Endothelial cell (in vitro differentiated cells): ENCODE results near the gene C14orf132. TPM values are rescaled to one million over a fixed set of nuclear protein-coding genes. Genes with fewer than 3 reads are reported as not detected.

Experiments used
- DNase-seq: peaks from one replicate; pipeline ENCODE4 v3.0.0; 2021; ENCODE audit warnings: low spot score
- H3K27ac Mint-ChIP-seq: one replicate; pipeline ENCODE4 v1.8.0; 2021; ENCODE audit warnings: mixed read lengths, inconsistent platforms; ENCODE audit not compliant: unreplicated experiment
- H3K27me3 Mint-ChIP-seq: one replicate; pipeline ENCODE4 v1.8.0; 2021; ENCODE audit warnings: mild to moderate bottlenecking, moderate library complexity, mixed read lengths, inconsistent platforms; ENCODE audit not compliant: unreplicated experiment
- H3K36me3 Mint-ChIP-seq: one replicate; pipeline ENCODE4 v1.8.0; 2021; ENCODE audit warnings: mild to moderate bottlenecking, low read depth, mixed read lengths, inconsistent platforms; ENCODE audit not compliant: unreplicated experiment
- H3K4me1 Mint-ChIP-seq: one replicate; pipeline ENCODE4 v1.8.0; 2021; ENCODE audit warnings: mild to moderate bottlenecking, mixed read lengths, inconsistent platforms; ENCODE audit not compliant: unreplicated experiment
- H3K4me3 Mint-ChIP-seq: one replicate; pipeline ENCODE4 v1.8.0; 2021; ENCODE audit warnings: mild to moderate bottlenecking, mixed read lengths, inconsistent platforms; ENCODE audit not compliant: unreplicated experiment
- H3K9me3 Mint-ChIP-seq: one replicate; pipeline ENCODE4 v1.8.0; 2021; ENCODE audit warnings: mixed read lengths, inconsistent platforms; ENCODE audit not compliant: unreplicated experiment
- total RNA-seq: library from RNA; stranded (reverse); fragmentation: NEBNext Ultra II Directional; extraction: Animal tissue kit (Norgen Biotek cat#: 25700); gene quantifications from one replicate; pipeline ENCODE4 v1.2.1, GENCODE V29; 2021; ENCODE audit not compliant: unreplicated experiment
- TF ChIP-seq, protein P1 (sequence below): fragments of 200-600 bp; sonication (generic); IDR thresholded peaks from one replicate; pipeline ENCODE4 v1.5.0; 2021; ENCODE audit warnings: antibody characterized with exemption; ENCODE audit not compliant: unreplicated experiment

Gene C14orf132
- total RNA-seq, 1 donor from 2014 or later = 4.4 TPM

DNA sequence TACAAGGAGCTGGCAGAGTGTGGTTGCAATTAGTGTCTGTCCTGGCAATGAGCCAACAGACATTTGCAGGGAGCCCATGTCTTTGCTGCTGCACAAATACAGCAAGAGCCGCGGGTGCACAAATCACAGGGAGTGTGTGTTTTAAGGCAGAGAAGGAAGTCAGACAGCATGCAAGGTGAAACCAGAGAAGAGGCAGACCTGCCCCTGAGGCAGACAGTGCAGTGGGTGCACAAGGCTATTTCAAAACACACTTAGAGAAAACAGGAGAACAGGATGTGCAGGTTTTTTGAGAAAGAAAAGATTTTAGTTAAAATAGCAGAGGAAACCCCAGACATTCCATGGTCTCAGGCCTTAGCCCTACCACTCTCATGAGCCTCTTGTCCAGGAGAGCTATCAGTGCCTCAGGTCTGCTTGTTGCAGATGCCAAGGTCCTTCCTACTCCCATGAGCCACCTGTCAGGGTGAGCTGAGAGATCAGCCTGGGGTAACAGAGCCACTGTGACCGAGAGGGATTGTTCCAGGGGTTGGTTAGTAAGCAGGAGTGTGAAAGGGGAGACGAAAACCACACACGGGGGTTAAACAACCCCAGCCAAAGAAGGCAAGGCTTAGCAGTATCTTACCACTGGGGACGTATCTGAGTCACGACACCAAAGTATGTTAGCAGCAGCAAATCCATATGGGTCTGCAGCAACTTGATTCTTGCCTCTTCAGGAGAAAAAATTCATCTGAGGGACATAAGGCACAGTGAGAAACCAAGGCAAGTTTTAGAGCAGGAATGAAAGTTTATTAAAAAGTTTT lies 78.1 kb downstream of the C14orf132 start:
- H3K4me1 Mint-ChIP-seq = no peaks in the 10 kb centered on the region
- TF ChIP-seq, protein P1, sequence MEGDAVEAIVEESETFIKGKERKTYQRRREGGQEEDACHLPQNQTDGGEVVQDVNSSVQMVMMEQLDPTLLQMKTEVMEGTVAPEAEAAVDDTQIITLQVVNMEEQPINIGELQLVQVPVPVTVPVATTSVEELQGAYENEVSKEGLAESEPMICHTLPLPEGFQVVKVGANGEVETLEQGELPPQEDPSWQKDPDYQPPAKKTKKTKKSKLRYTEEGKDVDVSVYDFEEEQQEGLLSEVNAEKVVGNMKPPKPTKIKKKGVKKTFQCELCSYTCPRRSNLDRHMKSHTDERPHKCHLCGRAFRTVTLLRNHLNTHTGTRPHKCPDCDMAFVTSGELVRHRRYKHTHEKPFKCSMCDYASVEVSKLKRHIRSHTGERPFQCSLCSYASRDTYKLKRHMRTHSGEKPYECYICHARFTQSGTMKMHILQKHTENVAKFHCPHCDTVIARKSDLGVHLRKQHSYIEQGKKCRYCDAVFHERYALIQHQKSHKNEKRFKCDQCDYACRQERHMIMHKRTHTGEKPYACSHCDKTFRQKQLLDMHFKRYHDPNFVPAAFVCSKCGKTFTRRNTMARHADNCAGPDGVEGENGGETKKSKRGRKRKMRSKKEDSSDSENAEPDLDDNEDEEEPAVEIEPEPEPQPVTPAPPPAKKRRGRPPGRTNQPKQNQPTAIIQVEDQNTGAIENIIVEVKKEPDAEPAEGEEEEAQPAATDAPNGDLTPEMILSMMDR = no peak
- no peak overlapping the region for H3K27ac Mint-ChIP-seq
- no peak overlapping the region for H3K4me3 Mint-ChIP-seq
- H3K9me3 Mint-ChIP-seq = peaks cover 9% of the 10 kb centered on the region
- H3K36me3 Mint-ChIP-seq = peaks cover 4% of the 10 kb centered on the region
- no peak for DNase-seq
- H3K27me3 Mint-ChIP-seq = peaks cover 2% of the 10 kb centered on the region

DNA sequence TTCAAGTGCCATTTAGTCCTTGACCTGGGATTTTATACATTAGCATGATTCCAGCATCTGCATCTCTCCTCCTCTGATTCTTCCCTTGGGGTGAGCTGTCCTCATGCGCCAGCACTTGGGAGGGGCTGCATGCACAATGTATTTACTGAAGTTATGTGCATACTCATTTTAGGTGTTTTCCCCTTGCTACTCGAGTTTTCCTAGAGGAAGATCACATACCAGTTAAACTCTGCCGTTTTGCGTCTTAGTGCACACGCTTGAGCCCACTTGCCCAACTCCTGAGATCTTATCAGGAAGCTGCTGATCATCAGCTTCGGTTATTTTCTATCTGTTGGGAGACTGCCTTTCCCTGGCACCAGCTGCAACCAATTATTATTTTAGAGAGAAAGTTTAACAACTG lies 78.8 kb downstream of the C14orf132 start:
- DNase-seq = no peak
- peaks cover 9% of the 10 kb centered on the region for H3K9me3 Mint-ChIP-seq
- TF ChIP-seq, protein P1 = no peak
- peaks cover 4% of the 10 kb centered on the region for H3K36me3 Mint-ChIP-seq
- peaks cover 2% of the 10 kb centered on the region for H3K27me3 Mint-ChIP-seq
- no peak overlapping the region for H3K27ac Mint-ChIP-seq
- no peak overlapping the region for H3K4me3 Mint-ChIP-seq
- no peaks in the 10 kb centered on the region for H3K4me1 Mint-ChIP-seq

DNA sequence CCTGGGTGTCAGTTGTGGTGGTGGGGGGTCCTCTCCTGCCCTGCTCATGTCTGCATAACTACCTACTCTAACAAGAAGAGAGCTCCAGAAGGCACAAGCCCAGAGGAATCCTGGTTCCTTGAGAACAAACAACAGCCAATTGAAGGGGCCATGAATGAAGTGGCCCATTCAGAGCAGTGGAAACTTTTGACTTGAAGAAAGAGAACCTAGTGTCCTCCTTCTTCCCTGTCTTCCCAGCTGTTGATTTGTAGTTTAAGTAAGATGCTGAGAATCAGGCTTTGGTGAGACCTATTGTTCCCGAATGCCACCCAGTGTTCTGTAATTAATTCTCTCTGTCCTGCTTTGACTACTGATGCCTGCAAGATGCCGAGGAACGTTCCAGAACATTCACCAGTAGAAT lies 79.2 kb downstream of the C14orf132 start:
- Mint-ChIP-seq H3K36me3 (peaks cover 4% of the 10 kb centered on the region), H3K9me3 (peaks cover 9% of the 10 kb centered on the region), H3K4me3 (no peak overlapping the region), H3K4me1 (no peaks in the 10 kb centered on the region), H3K27ac (no peak overlapping the region), H3K27me3 (peaks cover 2% of the 10 kb centered on the region)
- TF ChIP-seq, protein P1 = no peak
- no peak for DNase-seq

DNA sequence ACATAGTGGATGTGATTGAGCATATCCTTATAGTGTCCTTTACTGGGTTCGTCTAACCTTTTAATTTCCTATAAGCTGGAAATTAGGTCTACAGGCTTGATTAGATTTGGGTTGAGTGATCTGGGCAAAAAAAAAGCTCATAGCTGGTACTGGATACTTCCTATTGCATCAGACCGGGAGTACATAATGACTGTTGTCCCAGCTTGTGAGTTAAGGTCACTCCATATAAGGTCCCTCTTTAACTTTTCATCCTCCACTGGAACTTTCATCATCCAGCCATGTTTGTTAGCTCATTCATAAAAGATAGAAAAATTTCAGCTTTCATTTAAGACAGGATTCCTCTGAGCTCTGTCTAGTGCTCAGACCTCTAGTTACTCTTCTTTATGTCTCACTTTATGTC lies 80.8 kb downstream of the C14orf132 start:
- Mint-ChIP-seq H3K36me3 (no peaks in the 10 kb centered on the region), H3K27ac (no peak overlapping the region), H3K4me1 (no peaks in the 10 kb centered on the region), H3K9me3 (peaks cover 4% of the 10 kb centered on the region), H3K4me3 (no peak overlapping the region), H3K27me3 (peaks cover 4% of the 10 kb centered on the region)
- DNase-seq = no peak
- TF ChIP-seq, protein P1 = no peak

DNA sequence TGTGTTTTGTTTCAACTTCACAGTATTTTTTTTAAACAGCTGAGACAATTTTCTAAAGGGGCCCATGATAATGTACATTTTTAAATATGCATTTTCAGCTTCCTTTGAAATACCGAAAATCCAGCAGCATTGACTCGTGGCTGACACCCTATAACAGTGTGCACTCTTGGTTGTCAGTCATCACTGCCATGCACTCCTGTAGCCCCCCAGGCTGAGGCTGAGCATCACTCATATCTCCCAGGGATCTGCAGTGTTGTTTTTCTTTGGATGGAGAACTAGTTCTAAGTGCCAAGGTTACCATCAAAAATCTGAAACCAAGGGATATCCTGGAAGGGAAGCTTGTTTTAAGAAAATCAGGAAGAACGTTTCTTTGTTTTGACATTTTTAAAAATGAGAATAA lies 81.2 kb downstream of the C14orf132 start:
- Mint-ChIP-seq H3K27me3 (peaks cover 4% of the 10 kb centered on the region), H3K36me3 (no peaks in the 10 kb centered on the region), H3K9me3 (peaks cover 4% of the 10 kb centered on the region), H3K27ac (no peak overlapping the region), H3K4me3 (no peak overlapping the region), H3K4me1 (no peaks in the 10 kb centered on the region)
- TF ChIP-seq, protein P1 = no peak
- DNase-seq = no peak
